Measurements from ENCODE around the gene BLZF1. TPM values are rescaled to one million over a fixed set of nuclear protein-coding genes. Genes with fewer than 3 reads are reported as not detected.

The BLZF1 gene
- total RNA-seq, 1 experiment from 2014 or later = 14.3 TPM

DNA sequence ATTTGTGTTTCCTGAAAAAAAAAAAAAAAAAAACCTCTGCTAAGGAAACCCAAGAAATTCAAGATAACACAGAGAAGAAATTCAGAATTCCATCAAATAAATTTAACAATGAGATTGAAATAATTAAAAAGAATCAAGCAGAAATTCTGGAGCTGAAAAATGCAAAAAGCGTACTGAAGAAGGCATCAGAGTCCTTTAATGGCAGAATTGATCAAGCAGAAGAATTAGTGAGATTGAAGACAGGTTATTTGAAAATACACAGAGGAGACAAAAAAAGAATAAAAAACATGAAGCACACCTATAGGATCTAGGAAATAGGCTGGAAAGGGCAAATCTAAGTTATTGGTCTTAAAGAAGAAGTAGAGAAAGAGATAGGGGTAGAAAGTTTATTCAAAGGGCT is 38.6 kb upstream of the BLZF1 start:
- H3K79me1 ChIP-seq (ENCODE audit: insufficient read depth, low read depth, low read length, poor library complexity, severe bottlenecking) = no peaks in the 10 kb centered on the region
- H3K9ac ChIP-seq (ENCODE audit: extremely low read depth, insufficient read length, low read length) = no peak overlapping the region
- H4K5ac ChIP-seq (ENCODE audit: insufficient read length, low read depth, low read length) = no peak overlapping the region
- H3K36me3 Mint-ChIP-seq (ENCODE audit: insufficient read depth in 1 of 3, low read depth in 3 of 3) = peaks cover 0 to 5% (median 2%) of the 10 kb centered on the region in 3 experiments; a peak in 4 of 7 replicates
- no peak overlapping the region for H2BK20ac ChIP-seq (ENCODE audit: low read depth, low read length, poor library complexity, severe bottlenecking)
- H2BK15ac ChIP-seq (ENCODE audit: low read depth, low read length) = no peak overlapping the region
- H2BK12ac ChIP-seq (ENCODE audit: insufficient read length, low read depth, low read length) = no peak overlapping the region
- no peaks in the 10 kb centered on the region for H3K79me2 ChIP-seq (ENCODE audit: insufficient read depth, low read length)
- H2AK5ac ChIP-seq (ENCODE audit: insufficient read length, low read length) = no peak overlapping the region
- no peak overlapping the region; a peak in 1 of 7 replicates for H3K27ac Mint-ChIP-seq
- H4K91ac ChIP-seq (ENCODE audit: insufficient read length, low read depth, low read length) = no peak overlapping the region
- H3K27me3 ChIP-seq (ENCODE audit: insufficient read depth, low read length) = no peaks in the 10 kb centered on the region
- H3K4me2 ChIP-seq (ENCODE audit: insufficient read depth, insufficient read length, low read length) = no peak overlapping the region
- no peaks in the 10 kb centered on the region for H3K4me1 ChIP-seq (ENCODE audit: insufficient read depth, low read length)
- H3K9me3 ChIP-seq (ENCODE audit: control insufficient read depth, low read depth, low read length) = no peaks in the 10 kb centered on the region
- H3K23me2 ChIP-seq (ENCODE audit: insufficient read length, low read depth, low read length, poor library complexity, severe bottlenecking) = no peaks in the 10 kb centered on the region
- TF ChIP-seq, protein P1, sequence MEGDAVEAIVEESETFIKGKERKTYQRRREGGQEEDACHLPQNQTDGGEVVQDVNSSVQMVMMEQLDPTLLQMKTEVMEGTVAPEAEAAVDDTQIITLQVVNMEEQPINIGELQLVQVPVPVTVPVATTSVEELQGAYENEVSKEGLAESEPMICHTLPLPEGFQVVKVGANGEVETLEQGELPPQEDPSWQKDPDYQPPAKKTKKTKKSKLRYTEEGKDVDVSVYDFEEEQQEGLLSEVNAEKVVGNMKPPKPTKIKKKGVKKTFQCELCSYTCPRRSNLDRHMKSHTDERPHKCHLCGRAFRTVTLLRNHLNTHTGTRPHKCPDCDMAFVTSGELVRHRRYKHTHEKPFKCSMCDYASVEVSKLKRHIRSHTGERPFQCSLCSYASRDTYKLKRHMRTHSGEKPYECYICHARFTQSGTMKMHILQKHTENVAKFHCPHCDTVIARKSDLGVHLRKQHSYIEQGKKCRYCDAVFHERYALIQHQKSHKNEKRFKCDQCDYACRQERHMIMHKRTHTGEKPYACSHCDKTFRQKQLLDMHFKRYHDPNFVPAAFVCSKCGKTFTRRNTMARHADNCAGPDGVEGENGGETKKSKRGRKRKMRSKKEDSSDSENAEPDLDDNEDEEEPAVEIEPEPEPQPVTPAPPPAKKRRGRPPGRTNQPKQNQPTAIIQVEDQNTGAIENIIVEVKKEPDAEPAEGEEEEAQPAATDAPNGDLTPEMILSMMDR (conservative IDR thresholded peaks at IDR 0.05) = no peak
- H3K4me1 Mint-ChIP-seq = peaks cover 11 to 17% of the 10 kb centered on the region in 2 experiments
- no peak overlapping the region for H3K18ac ChIP-seq (ENCODE audit: insufficient read length, low read depth, low read length)
- no peaks in the 10 kb centered on the region for H4K20me1 ChIP-seq (ENCODE audit: control insufficient read depth, insufficient read depth, insufficient read length)
- H3K14ac ChIP-seq (ENCODE audit: insufficient read depth, low read length) = no peak overlapping the region
- H2AFZ ChIP-seq (ENCODE audit: low read length) = no peak overlapping the region
- no peak overlapping the region for H3T11ph ChIP-seq (ENCODE audit: low read length)
- no peak overlapping the region for H3K56ac ChIP-seq (ENCODE audit: insufficient read length, low read depth, low read length)
- no peak overlapping the region for H3K23ac ChIP-seq (ENCODE audit: insufficient read length, low read depth, low read length)
- no peak overlapping the region for H4K8ac ChIP-seq (replicated peaks; ENCODE audit: insufficient read length, low read depth, low read length)
- H2BK5ac ChIP-seq (ENCODE audit: insufficient read length, low read length) = no peak overlapping the region
- H3K4me3 Mint-ChIP-seq = no peak overlapping the region
- H3K27ac ChIP-seq (ENCODE audit: insufficient read length, low read depth, low read length) = no peak overlapping the region
- H3K27me3 Mint-ChIP-seq (ENCODE audit: low read depth) = no peaks in the 10 kb centered on the region
- H3K4ac ChIP-seq (ENCODE audit: low read depth, low read length) = no peak overlapping the region
- no peak overlapping the region for H2BK120ac ChIP-seq (ENCODE audit: low read depth, low read length, poor library complexity, severe bottlenecking)
- WGBS (ENCODE audit: extremely low coverage, insufficient read length, low lambda C conversion rate) = no CpG with 5 or more reads among the region's 1 CpG
- H3K9me3 Mint-ChIP-seq = peaks cover 3 to 7% of the 10 kb centered on the region in 2 experiments; a peak in 2 of 5 replicates
- no peak for DNase-seq
